WTC11 (cell line): ENCODE results near the gene OSBPL10. TPM values are rescaled to one million over a fixed set of nuclear protein-coding genes. Genes with fewer than 3 reads are reported as not detected.

ENCODE experiments used
- ATAC-seq: fragments of 200-7000 bp; cut with Tn5 transposase; 2 replicates; pipeline ENCODE4 v1.10.0; 2021; ENCODE audit warnings: mild to moderate bottlenecking, moderate library complexity
- CTCF ChIA-PET: fragments of 300-600 bp; sonication (Branson Sonifier 250); formaldehyde crosslinking; loops from one replicate; lab custom pipeline; 2021; ENCODE audit warnings: antibody characterized with exemption; lab: Charles Lee
- POLR2A ChIA-PET: fragments of 350-600 bp; sonication (Branson Sonifier 250); formaldehyde crosslinking; loops from one replicate; lab custom pipeline; 2021; ENCODE audit warnings: antibody characterized with exemption; lab: Charles Lee
- DNase-seq: peaks from one replicate; pipeline ENCODE4 v3.0.0; 2021; ENCODE audit warnings: low spot score
- H3K27ac Mint-ChIP-seq: 2 replicates; pipeline ENCODE4 v1.8.0; 2021; ENCODE audit warnings: mixed read lengths
- H3K27me3 Mint-ChIP-seq: 2 replicates; pipeline ENCODE4 v1.8.0; 2021; ENCODE audit warnings: low read depth, mild to moderate bottlenecking, moderate library complexity, mixed read lengths
- H3K36me3 Mint-ChIP-seq: 2 replicates; pipeline ENCODE4 v1.8.0; 2021; ENCODE audit warnings: mixed read lengths
- H3K4me1 Mint-ChIP-seq: 2 replicates; pipeline ENCODE4 v1.8.0; 2022; ENCODE audit warnings: mixed read lengths
- H3K4me3 Mint-ChIP-seq: 2 replicates; pipeline ENCODE4 v1.8.0; 2021; ENCODE audit warnings: mild to moderate bottlenecking, moderate library complexity, mixed read lengths
- H3K9me3 Mint-ChIP-seq: 2 replicates; pipeline ENCODE4 v1.8.0; 2021; ENCODE audit warnings: mixed read lengths
- CREM ChIP-seq: sonication (generic); formaldehyde crosslinking; IDR thresholded peaks from 2 replicates; pipeline ENCODE4 v1.8.1; 2022; ENCODE audit warnings: mild to moderate bottlenecking, missing genetic modification reagents, moderate library complexity
- JAZF1 ChIP-seq: fragments of 250-450 bp; sonication (Bioruptor Pico); IDR thresholded peaks from 2 replicates; pipeline ENCODE4 v1.9.0; 2021; ENCODE audit warnings: moderate library complexity, mild to moderate bottlenecking, inconsistent platforms
- MYBL2 ChIP-seq: sonication (generic); formaldehyde crosslinking; IDR thresholded peaks from 2 replicates; pipeline ENCODE4 v1.8.1; 2023; ENCODE audit warnings: mild to moderate bottlenecking, moderate library complexity, missing genetic modification reagents
- NR2C2 ChIP-seq: sonication (generic); formaldehyde crosslinking; IDR thresholded peaks from 2 replicates; pipeline ENCODE4 v1.8.0; 2022; ENCODE audit warnings: mild to moderate bottlenecking, missing genetic modification reagents
- OVOL2 ChIP-seq: fragments of 250-450 bp; sonication (Bioruptor Pico); IDR thresholded peaks from 2 replicates; pipeline ENCODE4 v1.9.0; 2021; ENCODE audit warnings: mild to moderate bottlenecking, borderline replicate concordance
- SMAD3 ChIP-seq: sonication (generic); formaldehyde crosslinking; IDR thresholded peaks from 2 replicates; pipeline ENCODE4 v1.8.0; 2022; ENCODE audit warnings: missing genetic modification reagents, mild to moderate bottlenecking, borderline replicate concordance
- SP1 ChIP-seq: sonication (generic); formaldehyde crosslinking; conservative IDR thresholded peaks from 2 replicates; pipeline ENCODE4 v1.8.1; 2022; ENCODE audit warnings: missing genetic modification reagents
- ZBTB21 ChIP-seq: sonication (generic); formaldehyde crosslinking; IDR thresholded peaks from 2 replicates; pipeline ENCODE4 v1.8.1; 2023; ENCODE audit warnings: mild to moderate bottlenecking, missing genetic modification reagents, borderline replicate concordance
- ZNF317 ChIP-seq: sonication (generic); formaldehyde crosslinking; IDR thresholded peaks from 2 replicates; pipeline ENCODE4 v1.8.1; 2023; ENCODE audit warnings: low read depth, mild to moderate bottlenecking, moderate library complexity, missing genetic modification reagents, borderline replicate concordance
- total RNA-seq: library from RNA; stranded (reverse); gene quantifications from 3 replicates; pipeline ENCODE4 v1.2.3, GENCODE V29; 2021
- TF ChIP-seq, protein P1 (sequence below): sonication (generic); formaldehyde crosslinking; IDR thresholded peaks from 2 replicates; pipeline ENCODE4 v1.8.0; 2023; ENCODE audit warnings: mild to moderate bottlenecking, missing genetic modification reagents
- TF ChIP-seq, protein P2 (sequence below): fragments of 250-450 bp; sonication (Bioruptor Pico); IDR thresholded peaks from 2 replicates; pipeline ENCODE4 v2.1.2; 2022; ENCODE audit warnings: mild to moderate bottlenecking, moderate library complexity
- TF ChIP-seq, protein P3 (sequence below): sonication (generic); formaldehyde crosslinking; IDR thresholded peaks from 2 replicates; pipeline ENCODE4 v1.8.0; 2022; ENCODE audit warnings: mild to moderate bottlenecking, missing genetic modification reagents
- TF ChIP-seq, protein P4 (sequence below): sonication (generic); formaldehyde crosslinking; conservative IDR thresholded peaks from 2 replicates; pipeline ENCODE4 v1.8.1; 2022; ENCODE audit warnings: mild to moderate bottlenecking, missing genetic modification reagents
- TF ChIP-seq, protein P5 (sequence below): sonication (generic); formaldehyde crosslinking; IDR thresholded peaks from 2 replicates; pipeline ENCODE4 v1.8.1; 2023; ENCODE audit warnings: mild to moderate bottlenecking, missing genetic modification reagents, moderate library complexity
- TF ChIP-seq, protein P6 (sequence below): sonication (generic); formaldehyde crosslinking; IDR thresholded peaks from 2 replicates; pipeline ENCODE4 v1.8.1; 2022; ENCODE audit warnings: mild to moderate bottlenecking, missing genetic modification reagents, moderate library complexity, borderline replicate concordance
- TF ChIP-seq, protein P7 (sequence below): fragments of 250-450 bp; sonication (Bioruptor Pico); IDR thresholded peaks from 2 replicates; pipeline ENCODE4 v1.9.0; 2021; ENCODE audit warnings: moderate library complexity, mild to moderate bottlenecking, inconsistent platforms, borderline replicate concordance

OSBPL10 gene
- total RNA-seq, 1 experiment from 2014 or later: 84.1 TPM

DNA sequence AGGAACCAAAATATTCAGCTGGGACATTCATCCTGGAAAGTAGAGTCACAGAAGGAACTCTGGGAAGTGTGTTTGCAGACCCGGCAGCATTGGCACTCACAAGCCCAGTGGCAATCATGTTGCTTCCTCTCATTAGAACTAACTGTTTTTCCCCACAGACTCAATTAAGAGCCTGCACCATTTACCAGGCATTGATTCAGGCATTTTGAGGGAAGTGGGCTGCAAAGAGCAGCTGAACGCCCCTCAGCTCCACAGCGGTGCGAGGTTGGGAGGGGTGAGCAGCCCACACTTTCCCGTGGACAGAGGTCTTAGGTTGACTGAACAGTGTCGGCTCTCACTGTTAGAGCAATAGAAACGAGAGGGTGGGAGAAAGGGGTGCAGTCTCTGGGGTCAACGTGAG, 304.5 kb downstream of the OSBPL10 start:
- CTCF ChIA-PET: no interaction called here
- ATAC-seq: no peak
- TF ChIP-seq JAZF1 (no peak), CREM (no peak), OVOL2 (no peak), NR2C2 (CRISPR knock-in tag) (no peak), ZNF317 (no peak)
- TF ChIP-seq, protein P1, sequence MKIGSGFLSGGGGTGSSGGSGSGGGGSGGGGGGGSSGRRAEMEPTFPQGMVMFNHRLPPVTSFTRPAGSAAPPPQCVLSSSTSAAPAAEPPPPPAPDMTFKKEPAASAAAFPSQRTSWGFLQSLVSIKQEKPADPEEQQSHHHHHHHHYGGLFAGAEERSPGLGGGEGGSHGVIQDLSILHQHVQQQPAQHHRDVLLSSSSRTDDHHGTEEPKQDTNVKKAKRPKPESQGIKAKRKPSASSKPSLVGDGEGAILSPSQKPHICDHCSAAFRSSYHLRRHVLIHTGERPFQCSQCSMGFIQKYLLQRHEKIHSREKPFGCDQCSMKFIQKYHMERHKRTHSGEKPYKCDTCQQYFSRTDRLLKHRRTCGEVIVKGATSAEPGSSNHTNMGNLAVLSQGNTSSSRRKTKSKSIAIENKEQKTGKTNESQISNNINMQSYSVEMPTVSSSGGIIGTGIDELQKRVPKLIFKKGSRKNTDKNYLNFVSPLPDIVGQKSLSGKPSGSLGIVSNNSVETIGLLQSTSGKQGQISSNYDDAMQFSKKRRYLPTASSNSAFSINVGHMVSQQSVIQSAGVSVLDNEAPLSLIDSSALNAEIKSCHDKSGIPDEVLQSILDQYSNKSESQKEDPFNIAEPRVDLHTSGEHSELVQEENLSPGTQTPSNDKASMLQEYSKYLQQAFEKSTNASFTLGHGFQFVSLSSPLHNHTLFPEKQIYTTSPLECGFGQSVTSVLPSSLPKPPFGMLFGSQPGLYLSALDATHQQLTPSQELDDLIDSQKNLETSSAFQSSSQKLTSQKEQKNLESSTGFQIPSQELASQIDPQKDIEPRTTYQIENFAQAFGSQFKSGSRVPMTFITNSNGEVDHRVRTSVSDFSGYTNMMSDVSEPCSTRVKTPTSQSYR (CRISPR knock-in tag): no peak
- TF ChIP-seq, protein P2, sequence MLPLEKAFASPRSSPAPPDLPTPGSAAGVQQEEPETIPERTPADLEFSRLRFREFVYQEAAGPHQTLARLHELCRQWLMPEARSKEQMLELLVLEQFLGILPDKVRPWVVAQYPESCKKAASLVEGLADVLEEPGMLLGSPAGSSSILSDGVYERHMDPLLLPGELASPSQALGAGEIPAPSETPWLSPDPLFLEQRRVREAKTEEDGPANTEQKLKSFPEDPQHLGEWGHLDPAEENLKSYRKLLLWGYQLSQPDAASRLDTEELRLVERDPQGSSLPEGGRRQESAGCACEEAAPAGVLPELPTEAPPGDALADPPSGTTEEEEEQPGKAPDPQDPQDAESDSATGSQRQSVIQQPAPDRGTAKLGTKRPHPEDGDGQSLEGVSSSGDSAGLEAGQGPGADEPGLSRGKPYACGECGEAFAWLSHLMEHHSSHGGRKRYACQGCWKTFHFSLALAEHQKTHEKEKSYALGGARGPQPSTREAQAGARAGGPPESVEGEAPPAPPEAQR (CRISPR knock-in tag): no peak
- TF ChIP-seq, protein P3, sequence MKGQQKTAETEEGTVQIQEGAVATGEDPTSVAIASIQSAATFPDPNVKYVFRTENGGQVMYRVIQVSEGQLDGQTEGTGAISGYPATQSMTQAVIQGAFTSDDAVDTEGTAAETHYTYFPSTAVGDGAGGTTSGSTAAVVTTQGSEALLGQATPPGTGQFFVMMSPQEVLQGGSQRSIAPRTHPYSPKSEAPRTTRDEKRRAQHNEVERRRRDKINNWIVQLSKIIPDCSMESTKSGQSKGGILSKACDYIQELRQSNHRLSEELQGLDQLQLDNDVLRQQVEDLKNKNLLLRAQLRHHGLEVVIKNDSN (CRISPR knock-in tag): no peak
- no peak overlapping the region for H3K27ac Mint-ChIP-seq
- no peak overlapping the region for H3K4me3 Mint-ChIP-seq
- peaks cover 18% of the 10 kb centered on the region for H3K36me3 Mint-ChIP-seq
- H3K27me3 Mint-ChIP-seq: no peaks in the 10 kb centered on the region
- DNase-seq: no peak
- 0 out of 2 replicates have a peak, but pooled peaks cover 6% of the 10 kb centered on the region for H3K9me3 Mint-ChIP-seq
- peaks cover 23% of the 10 kb centered on the region for H3K4me1 Mint-ChIP-seq
- POLR2A ChIA-PET: no interaction called here

DNA sequence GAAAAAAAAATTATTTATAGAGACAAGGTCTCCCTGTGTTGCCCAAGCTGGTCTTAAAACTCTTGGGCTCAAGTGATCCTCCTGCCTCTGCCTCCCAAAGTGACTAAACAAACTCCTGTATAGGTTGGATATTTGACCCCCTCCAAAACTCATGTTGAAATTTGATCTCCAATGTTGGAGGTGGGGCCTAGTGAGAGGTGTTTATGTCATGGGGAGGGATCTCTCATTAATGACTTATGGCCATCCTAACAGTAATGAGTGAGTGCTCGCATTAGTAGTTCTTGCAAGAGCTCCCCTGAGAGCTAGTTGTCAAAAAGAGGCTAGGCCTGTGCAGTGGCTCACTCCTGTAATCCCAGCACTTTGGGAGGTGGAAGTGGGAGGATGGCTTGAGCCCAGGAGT, 307.1 kb downstream of the OSBPL10 start:
- H3K9me3 Mint-ChIP-seq: 0 out of 2 replicates have a peak, but pooled peaks cover 6% of the 10 kb centered on the region
- H3K27ac Mint-ChIP-seq: no peak overlapping the region
- no peak for DNase-seq
- CTCF ChIA-PET: no interaction called here
- no peak for ATAC-seq
- TF ChIP-seq ZBTB21 (CRISPR knock-in tag) (no peak), MYBL2 (CRISPR knock-in tag) (no peak), JAZF1 (no peak), SMAD3 (no peak), SP1 (CRISPR knock-in tag) (no peak)
- TF ChIP-seq, protein P4, sequence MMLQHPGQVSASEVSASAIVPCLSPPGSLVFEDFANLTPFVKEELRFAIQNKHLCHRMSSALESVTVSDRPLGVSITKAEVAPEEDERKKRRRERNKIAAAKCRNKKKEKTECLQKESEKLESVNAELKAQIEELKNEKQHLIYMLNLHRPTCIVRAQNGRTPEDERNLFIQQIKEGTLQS (CRISPR knock-in tag): no peak
- TF ChIP-seq, protein P5, sequence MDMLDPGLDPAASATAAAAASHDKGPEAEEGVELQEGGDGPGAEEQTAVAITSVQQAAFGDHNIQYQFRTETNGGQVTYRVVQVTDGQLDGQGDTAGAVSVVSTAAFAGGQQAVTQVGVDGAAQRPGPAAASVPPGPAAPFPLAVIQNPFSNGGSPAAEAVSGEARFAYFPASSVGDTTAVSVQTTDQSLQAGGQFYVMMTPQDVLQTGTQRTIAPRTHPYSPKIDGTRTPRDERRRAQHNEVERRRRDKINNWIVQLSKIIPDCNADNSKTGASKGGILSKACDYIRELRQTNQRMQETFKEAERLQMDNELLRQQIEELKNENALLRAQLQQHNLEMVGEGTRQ (CRISPR knock-in tag): no peak
- TF ChIP-seq, protein P6, sequence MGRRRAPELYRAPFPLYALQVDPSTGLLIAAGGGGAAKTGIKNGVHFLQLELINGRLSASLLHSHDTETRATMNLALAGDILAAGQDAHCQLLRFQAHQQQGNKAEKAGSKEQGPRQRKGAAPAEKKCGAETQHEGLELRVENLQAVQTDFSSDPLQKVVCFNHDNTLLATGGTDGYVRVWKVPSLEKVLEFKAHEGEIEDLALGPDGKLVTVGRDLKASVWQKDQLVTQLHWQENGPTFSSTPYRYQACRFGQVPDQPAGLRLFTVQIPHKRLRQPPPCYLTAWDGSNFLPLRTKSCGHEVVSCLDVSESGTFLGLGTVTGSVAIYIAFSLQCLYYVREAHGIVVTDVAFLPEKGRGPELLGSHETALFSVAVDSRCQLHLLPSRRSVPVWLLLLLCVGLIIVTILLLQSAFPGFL (CRISPR knock-in tag): no peak
- TF ChIP-seq, protein P7, sequence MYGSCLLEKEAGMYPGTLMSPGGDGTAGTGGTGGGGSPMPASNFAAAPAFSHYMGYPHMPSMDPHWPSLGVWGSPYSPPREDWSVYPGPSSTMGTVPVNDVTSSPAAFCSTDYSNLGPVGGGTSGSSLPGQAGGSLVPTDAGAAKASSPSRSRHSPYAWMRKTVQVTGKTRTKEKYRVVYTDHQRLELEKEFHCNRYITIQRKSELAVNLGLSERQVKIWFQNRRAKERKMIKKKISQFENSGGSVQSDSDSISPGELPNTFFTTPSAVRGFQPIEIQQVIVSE (CRISPR knock-in tag): no peak
- TF ChIP-seq, protein P2 (CRISPR knock-in tag): no peak
- no peaks in the 10 kb centered on the region for H3K27me3 Mint-ChIP-seq
- peaks cover 14% of the 10 kb centered on the region for H3K4me1 Mint-ChIP-seq
- no peak overlapping the region for H3K4me3 Mint-ChIP-seq
- H3K36me3 Mint-ChIP-seq: peaks cover 22% of the 10 kb centered on the region
- POLR2A ChIA-PET: no interaction called here
